NCI-H82 (cell line): ENCODE results near the gene SLC25A52.
"Not testable (repeated sequence)": the region's sequence is repeated elsewhere in the genome, so short reads cannot be mapped to it uniquely, and the experiment has no call there.

Experiments
- DNase-seq: peaks from one replicate; lab custom pipeline; 2025; lab: John Stamatoyannopoulos, UW

SLC25A52 gene

DNA sequence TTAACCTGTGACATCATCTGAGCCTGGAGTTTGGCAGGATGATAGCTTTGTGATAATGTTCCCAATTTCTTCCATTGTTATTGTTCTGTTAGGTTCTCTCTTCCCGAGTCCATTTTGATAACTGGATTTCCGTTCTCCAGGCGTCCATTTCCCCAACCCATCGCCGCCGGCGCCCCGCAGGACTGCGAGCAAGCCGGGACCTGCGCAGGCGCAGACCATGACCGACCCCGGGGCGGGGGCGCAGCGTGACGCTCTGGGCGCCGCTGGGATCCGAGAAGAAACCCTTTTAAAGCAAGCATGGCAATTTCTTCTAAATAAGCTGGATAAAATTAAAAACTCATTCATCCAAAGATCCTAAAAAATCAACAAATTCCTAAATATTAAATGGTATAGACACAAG lies at the start of gene SLC25A52:
Gene SLC25A52, minus strand, starts transcription at position 186 of the 400 bp plus-strand sequence. CDS start 219 bp downstream, outside the sequence.
- DNase-seq: no peak

DNA sequence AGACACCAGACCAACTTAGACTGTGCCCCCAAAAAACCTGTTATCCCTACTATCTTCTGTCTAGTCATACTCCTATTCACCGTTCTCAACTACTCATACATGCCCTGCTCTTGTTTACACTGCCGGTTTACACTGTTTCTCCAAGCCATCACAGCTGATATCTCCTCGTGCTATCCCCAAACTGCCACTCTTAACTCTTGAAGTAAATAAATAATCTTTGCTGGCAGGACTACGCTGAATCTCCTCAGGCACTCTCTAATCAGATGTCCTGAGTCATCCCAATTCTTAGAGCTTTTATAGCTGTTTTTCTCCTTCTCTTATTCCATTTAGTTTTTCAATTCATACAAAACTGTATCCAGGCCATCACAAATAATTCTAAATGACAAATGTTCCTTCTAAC lies 48.4 kb upstream of the SLC25A52 start:
- DNase-seq: not testable (repeated sequence)

- DNase-seq: no peak
These were observed 40.4 kb upstream of the SLC25A52 start for GRCh38 chr18:31801078-31801477.

DNA sequence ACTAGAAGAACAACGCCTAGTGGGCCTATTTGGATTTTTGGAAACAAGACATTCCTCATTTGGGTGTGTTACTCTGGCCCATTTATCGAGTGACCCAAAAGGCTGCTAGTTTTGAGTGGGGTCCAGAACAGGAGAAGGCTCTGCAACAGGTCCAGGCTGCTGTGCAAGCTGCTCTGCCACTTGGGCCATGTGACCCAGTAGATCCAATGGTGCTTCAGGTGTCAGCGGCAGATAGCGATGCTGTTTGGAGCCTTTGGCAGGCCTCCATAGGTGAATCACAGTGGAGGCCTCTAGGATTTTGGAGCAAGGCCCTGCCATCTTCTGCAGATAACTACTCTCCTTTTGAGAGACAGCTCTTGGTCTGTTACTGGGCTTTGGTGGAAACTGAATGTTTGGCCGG lies 38.6 kb upstream of the SLC25A52 start:
- not testable (repeated sequence) for DNase-seq

GRCh38 chr18:31798399-31798798 lies 37.7 kb upstream of the SLC25A52 start:
- DNase-seq: no peak

DNA sequence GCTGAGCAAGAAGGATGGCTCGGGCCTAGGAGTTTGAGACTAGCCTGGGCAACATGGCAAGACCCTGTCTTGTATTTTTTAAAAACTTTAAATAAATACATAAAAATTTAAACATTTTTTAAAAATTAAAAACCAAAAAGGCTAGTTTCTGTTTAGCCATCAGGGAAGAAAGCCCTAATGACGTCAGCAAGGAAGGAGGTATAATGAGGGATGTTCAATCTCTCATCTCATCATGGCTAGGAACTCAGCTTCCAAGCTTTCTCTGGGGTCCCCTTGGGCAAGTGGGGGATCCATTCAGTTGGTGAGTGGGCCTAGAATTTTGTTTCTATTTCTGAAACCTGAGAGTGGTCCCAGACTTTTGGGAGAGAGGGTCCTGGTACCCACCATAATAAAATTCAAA lies 35.1 kb upstream of the SLC25A52 start:
- no peak for DNase-seq

DNA sequence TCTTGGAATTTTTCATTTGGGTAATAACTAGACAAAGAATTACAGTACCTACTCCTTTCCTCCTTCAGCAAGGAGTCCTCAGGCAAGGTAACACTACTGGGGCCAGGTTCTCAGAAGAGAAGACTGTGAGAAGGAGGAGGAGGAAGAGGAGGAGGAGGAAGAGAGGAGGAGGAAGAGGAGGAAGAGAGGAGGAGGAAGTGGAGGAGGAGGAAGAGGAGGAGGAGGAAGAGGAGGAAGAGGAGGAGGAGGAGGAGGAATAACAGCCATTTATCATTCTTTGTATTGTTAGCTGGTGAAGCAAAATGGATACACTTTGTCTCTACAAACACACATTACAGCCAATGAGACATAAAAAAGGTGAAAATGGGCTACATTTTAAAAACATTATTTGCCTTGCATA lies 32.9 kb upstream of the SLC25A52 start:
- DNase-seq: no peak

- no peak for DNase-seq
These were observed 31.9 kb upstream of the SLC25A52 start for GRCh38 chr18:31792580-31792911.

- DNase-seq: no peak
These were observed 31.3 kb upstream of the SLC25A52 start for GRCh38 chr18:31791817-31792579.

- no peak for DNase-seq
These were observed 28.7 kb upstream of the SLC25A52 start for GRCh38 chr18:31789409-31789808.

- no peak for DNase-seq
These were observed 22.4 kb upstream of the SLC25A52 start for GRCh38 chr18:31783059-31783458.

DNA sequence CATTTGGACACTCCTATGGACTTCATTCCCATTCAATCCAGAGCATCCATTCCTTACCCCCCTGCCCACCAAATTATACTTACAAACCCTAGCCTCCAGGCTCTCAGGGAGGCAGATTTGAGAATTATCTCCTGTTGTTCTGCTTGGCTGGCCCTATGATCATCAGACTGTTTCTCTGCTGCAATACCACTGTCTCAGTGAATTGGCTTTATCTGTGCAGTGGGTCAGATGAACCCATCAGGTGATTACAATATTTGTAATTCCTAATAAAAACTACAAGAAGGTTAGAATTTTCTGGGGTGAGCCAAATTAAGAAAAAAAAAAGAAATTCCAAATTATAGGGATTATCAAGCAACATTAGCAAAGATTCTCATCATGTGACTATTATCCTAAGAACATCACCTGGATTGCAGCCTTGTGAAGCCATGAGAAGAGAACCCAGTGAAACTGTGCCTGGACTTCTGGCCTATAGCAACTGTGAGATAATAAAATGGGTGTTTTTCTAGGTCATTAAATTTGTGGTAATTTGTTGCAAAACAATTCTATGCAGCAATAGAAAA lies 17.8 kb upstream of the SLC25A52 start:
- no peak for DNase-seq

- DNase-seq: no peak
These were observed 15.4 kb upstream of the SLC25A52 start for GRCh38 chr18:31776093-31776492.

DNA sequence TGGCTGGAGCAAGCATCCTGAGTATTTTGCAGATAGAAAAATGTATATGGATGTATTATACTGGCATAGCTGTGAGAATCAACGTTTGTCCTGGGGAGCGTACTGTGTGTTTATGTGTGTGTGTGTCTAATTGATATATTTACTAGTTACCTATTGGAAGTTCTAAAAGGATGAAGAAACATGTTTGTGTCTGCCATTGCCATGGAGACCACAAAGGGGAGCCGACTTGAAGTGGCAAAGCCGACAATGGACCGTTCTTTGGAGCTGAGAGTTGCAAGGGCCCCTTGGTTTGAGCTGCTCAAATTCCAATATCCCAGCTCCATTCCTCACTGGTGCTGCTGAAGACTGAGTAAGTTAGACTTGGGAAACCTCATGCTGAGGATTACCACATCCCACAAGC lies 14.3 kb upstream of the SLC25A52 start:
- DNase-seq: no peak

DNA sequence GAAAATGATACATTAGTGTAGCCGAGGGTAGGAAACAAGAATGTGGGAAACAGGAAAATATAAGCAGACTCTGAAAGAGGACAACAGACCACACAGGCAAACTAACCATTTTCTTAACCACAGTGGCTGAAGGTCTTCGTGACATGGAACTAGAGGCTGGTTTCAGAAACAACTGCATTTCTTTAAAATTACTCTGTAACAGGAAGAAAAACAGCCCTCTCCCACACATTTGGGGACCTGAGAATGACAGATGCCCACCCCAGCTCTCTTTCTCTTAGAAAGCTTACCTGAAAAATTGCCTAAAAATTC lies 13.8 kb upstream of the SLC25A52 start:
- no peak for DNase-seq

- DNase-seq: no peak
These were observed 13.2 kb upstream of the SLC25A52 start for GRCh38 chr18:31773774-31774476.

DNA sequence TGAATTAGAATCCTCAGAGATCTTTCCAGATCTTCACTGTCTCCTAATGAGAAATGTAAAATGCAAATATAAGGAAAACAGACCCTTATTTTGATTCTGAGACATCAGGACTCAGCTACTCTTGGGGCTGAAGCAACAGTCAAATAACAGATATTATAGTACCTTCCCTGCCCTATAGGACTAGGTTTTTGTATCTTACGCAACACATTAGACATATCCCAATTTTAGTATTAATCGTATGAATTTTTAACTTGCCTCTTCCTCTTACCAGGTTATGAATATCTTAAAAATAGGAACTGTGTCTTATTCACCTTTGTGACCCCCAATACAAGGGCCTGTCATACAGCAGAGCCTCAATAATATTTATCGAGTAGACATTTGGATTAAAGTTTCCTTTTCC lies 12.0 kb upstream of the SLC25A52 start:
- DNase-seq: no peak

DNA sequence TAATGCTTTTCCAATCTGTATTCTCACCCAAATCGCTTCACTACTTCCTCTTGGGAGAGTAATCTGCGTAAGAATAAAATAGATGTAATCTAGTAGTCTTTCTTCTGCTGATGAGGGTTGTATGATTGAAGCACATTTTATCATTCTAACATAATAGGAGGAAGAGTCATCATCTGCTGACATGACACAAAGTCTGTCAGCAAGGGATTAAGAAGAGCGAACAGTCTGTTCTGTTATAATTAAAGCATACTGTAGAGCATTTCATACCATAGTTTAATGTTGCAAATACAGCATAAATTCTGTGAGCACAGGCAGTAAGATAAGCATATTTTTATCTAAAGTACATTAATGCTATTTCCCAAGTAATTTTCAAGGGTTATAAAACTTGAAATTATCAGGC lies 10.4 kb downstream of the SLC25A52 start:
- peak; percentile 8 for DNase-seq

GRCh38 chr18:31746396-31746795 lies 14.3 kb downstream of the SLC25A52 start:
- DNase-seq: no peak

- no peak for DNase-seq
These were observed 16.2 kb downstream of the SLC25A52 start for GRCh38 chr18:31744321-31745067.

DNA sequence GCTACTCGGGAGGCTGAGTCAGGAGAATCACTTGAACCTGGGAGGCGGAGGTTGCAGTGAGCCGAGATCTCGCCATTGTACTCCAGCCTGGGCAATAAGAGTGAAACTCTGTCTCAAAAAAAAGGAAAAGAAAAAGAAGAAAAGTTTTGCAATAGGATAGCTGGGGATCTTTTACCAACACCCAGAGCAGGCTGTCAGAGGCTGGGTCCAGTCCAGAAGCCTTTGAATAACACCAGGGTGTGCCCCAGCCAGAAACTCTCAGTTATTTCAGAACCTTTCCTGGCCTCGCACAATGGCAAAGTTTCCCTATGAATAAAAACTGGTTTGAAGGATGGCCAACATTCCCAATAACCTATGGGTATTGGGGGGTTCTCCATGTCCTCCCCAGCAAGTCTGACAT lies 17.1 kb downstream of the SLC25A52 start:
- not testable (repeated sequence) for DNase-seq

GRCh38 chr18:31741097-31741735 lies 19.5 kb downstream of the SLC25A52 start:
- DNase-seq: peak; percentile 58
